ENCODE data around the gene PEX11B. TPM values are rescaled to one million over a fixed set of nuclear protein-coding genes. Genes with fewer than 3 reads are reported as not detected.
A peak's percentile ranks its signal among the peaks of the same experiment; 100 is the strongest.
"Not testable (repeated sequence)": the region's sequence is repeated elsewhere in the genome, so short reads cannot be mapped to it uniquely, and the experiment has no call there.

The PEX11B gene
- total RNA-seq, 4 donors from 2014 or later = 10.2 to 25.2 (median 15.7) TPM

GRCh38 chr1:145926686-145927062 is 8.2 kb upstream of the PEX11B start:
- peak; percentile 13 for ATAC-seq (ENCODE audit: low FRiP score)
- no peak for TF ChIP-seq CTCF (IDR thresholded peaks at IDR 0.05)
- DNase-seq (ENCODE audit: low spot score) = no peak

GRCh38 chr1:145922266-145922665 is 3.7 kb upstream of the PEX11B start:
- no peak for ATAC-seq (ENCODE audit: low FRiP score)

GRCh38 chr1:145920297-145920696 is 1.8 kb upstream of the PEX11B start:
- ATAC-seq (ENCODE audit: low FRiP score); DNase-seq (ENCODE audit: low spot score): not testable (repeated sequence)

More at GRCh38 chr1:145922266-145922665, 3.7 kb upstream of the PEX11B start:
- DNase-seq (ENCODE audit: low spot score) = no peak
- TF ChIP-seq CTCF (IDR thresholded peaks at IDR 0.05) = no peak

GRCh38 chr1:145918992-145919939 is 749 bp upstream of the PEX11B start:
- ATAC-seq (ENCODE audit: low FRiP score) (peak; percentile 93), DNase-seq (ENCODE audit: low spot score) (no peak)
- no peak for TF ChIP-seq CTCF (IDR thresholded peaks at IDR 0.05)

GRCh38 chr1:145917595-145917994 is 922 bp downstream of the PEX11B start:
- no peak for TF ChIP-seq CTCF (IDR thresholded peaks at IDR 0.05)
- DNase-seq (ENCODE audit: low spot score) (no peak), ATAC-seq (ENCODE audit: low FRiP score) (no peak)

GRCh38 chr1:145916745-145917144 is 1.8 kb downstream of the PEX11B start:
- no peak for DNase-seq (ENCODE audit: low spot score)
- no peak for ATAC-seq (ENCODE audit: low FRiP score)
- TF ChIP-seq CTCF (IDR thresholded peaks at IDR 0.05) = no peak

GRCh38 chr1:145912128-145912641 is 6.3 kb downstream of the PEX11B start:
- TF ChIP-seq CTCF (IDR thresholded peaks at IDR 0.05) = no peak
- peak; percentile 32 for ATAC-seq (ENCODE audit: low FRiP score)
- no peak for DNase-seq (ENCODE audit: low spot score)
